Measurements from ENCODE around the gene MB21D2.

The MB21D2 gene

DNA sequence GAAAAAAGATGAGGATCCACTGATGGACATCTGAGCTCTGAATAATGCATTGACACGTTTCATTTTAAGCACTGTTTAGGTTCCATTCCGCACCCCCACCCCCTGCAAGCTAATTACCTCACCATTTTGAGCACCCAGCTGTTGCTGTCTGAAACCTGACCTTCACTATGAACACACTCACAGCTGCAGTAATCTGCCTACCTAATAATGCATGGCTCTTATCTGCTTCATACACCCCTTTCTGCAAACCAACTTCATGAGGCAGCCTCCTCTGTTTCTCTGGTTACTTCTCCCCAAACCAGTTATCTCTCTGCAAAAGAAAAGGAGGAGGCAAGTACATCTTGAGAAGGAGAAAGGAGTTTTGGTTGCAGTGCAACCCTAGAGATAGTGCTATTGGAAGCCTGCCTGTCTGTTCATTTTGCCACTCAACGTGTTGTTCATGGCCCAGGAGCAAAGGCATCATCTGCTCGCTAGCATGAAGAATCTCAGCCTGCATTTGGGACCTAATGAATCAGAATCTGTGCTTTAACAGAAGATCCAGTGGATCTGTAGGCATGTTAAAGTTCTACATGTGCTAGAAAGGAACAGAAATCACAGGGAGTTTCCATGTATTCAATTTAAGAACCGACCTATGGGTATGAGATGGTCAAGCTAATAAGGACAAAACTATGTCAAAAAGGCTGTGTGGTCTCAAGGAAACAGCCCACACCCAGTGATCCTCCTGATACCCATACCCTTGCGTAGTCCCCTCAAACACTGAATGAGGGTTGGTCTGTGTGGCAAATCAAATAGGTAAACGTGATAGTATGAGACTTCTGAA, 87.2 kb downstream of the MB21D2 start:
- no peak for DNase-seq

DNA sequence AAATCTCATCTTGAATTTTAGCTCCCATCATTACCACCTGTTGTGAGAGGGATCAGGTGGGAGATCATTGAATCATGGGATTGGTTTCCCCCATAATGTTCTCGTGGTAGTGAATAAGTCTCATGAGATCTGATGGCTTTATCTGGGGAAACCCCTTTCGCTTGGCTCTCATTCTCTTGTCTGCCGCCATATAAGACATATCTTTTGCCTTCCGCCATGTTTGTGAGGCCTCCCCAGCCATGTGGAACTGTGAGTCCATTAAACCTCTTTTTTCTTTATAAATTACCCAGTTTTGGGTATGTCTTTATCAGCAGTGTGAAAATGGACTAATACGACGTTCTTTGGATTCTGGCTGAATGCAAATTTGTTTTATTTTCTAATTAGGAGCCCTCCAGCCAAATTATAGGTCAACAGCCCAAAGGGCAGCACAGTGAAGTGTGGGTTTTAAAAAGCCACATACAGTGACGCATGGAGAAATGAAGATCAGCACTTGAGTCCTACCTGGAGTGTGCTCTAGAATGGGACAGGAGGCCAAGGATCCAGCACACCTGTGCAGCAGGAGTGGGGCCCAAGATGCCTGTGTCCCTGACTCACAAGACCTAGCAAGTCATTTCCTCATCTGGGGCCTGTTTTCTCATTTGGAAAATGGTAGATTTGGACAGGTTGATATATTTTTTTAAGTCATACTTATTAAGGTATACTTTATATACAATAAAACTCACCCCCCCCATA, 89.6 kb downstream of the MB21D2 start:
- DNase-seq, result no peak

DNA sequence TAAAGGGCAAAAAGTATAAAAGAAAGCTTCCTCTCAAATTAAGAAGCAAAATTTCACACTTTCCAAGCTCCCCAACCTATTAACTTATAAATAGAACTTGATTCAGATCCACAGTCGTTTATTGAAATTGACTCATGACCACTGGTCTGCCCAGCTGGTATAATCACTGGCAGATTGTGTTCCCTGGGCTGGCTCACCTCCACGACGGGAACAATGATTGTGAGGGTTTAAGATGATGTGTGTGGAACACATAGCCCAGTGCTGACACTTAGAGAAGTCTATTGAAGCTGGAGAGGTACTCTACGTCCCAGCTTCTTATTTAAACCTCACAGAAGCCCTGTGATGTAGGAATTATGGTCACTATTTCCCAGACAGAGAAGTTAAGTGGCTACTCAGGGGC, 90.4 kb downstream of the MB21D2 start:
- no peak for DNase-seq

DNA sequence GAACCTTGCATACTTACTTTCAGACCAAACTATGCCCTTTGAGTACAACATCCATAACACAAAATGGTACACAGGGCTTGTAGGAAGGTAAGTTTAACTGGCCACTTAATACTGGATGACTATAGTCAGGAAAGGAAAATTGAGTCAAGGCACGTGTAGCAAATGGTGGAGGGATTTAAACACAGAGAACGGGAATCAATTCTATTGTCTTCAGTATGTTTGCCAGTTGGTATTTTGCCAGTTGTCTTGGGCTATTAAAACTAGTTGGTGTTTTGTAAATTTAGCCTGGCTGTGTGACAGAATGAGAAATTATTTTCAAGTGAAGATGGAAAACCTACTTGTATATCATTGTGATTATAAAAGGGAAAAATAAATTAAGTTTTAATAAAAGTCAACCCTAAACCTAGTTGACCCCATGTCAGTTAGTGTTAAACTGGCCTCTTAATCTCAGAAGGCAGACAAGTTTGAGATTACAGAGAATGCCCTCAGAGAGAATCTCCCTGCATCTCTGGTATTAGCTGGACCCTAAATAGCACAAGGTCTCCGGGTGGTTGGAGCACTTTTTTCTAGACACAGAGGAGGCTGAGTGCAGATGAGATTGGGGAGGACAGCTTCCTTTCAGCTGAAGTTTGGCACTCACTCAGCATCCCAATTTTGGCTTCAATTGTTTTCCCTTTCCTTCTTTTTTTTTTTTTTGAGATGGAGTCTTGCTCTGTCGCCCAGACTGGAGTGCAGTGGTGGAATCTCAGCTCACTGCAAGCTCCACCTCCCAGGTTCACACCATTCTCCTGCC, 91.2 kb downstream of the MB21D2 start:
- no peak for DNase-seq

DNA sequence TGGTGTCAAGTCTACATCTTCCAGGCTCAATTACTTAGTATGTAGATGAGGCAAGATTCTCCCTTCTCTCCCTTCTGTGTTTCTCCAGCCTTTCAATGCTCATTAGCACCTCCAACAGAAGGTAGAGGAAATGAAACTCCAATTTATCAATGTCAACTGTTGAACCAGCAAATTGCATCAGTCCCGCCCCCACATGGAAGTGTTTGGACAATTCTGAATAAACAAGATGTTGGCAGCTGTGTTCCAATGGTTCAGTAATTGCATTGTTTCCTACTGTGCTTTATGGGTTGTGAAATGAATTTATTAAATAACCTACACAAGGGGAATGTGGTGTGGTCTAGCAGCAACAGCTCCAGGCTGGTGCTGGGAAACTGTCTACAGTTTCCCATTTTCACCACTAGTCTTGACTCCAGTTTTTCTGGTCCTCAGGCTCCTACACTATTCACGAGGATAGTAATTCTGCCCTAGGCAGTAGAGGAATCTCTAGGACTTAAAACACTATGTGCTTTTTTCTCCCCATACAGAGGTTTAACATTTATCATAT, 91.9 kb downstream of the MB21D2 start:
- DNase-seq, result no peak

DNA sequence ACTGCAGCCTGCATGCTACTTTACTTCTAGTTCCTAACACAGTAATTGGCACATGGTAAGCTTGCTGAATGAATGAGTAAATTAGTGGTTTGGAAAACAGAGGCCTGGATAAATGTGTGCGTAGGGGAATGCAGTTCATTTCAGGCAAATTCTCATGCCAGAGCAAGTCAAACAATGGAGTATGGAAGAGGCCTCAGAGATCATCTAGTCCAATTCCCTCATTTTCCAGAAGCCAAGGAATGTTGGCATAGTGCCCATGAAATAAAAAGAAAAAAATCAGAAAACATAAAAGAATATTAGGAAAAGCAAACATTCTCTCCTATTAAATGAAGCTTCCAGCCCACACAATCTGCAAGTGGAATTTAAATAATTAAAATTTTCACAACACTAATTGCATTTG, 92.4 kb downstream of the MB21D2 start:
- DNase-seq, result no peak

DNA sequence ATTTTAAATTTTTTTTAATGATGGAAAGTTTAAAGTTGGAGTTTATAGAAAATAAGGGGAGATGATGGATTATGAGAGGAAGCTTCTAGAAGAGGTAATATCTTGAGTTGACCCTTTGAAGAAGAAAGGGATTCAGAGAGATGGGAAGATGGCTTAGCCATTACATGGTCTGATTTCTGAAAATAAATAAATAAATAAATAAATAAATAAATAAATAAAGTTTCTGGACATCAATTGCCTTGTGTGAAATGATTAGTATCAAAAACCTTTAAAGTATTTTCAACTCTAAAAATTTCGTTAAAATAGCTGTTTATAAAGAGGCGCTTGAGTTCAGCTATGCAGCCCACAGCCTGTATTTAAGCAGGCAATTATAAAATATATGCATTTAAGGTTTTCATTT, 93.3 kb downstream of the MB21D2 start:
- DNase-seq, result no peak

DNA sequence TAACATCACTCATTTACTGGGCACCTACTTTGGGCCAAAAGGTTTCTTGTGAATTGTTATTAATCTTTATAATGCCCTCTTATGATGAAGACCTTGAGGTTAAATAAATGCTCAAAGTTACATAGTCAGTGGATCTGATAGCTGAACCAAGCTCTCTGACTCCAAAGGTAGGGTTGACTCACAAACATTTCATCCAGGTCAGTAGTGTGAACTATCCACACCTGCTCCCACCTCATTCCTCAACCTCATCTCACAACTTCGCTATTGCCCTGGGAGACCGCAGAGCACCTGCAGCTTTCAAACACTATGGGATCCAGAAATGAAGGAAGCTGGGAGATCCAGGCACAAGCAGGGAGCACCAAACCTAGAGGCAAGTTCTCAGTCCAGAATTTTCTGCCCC, 96.5 kb downstream of the MB21D2 start:
- DNase-seq, result no peak

DNA sequence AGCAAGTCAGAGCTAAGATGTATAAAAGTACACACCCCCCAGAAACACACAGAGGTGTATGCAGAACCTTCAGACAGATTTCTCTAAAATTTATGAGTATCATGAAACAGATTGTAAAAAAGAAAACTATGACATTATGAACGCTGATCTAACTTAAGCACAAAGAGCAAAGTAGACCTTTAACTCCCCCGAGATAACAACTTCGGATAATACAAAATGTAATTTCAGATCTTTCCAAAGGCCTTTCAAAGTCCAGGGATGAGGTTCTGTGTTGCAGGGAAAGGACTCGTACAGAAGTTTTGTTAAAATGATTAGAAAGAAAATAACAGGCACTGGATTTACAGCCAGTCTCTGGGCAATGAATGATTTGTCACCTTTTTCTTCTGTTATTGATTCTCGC, 97.5 kb downstream of the MB21D2 start:
- no peak for DNase-seq

DNA sequence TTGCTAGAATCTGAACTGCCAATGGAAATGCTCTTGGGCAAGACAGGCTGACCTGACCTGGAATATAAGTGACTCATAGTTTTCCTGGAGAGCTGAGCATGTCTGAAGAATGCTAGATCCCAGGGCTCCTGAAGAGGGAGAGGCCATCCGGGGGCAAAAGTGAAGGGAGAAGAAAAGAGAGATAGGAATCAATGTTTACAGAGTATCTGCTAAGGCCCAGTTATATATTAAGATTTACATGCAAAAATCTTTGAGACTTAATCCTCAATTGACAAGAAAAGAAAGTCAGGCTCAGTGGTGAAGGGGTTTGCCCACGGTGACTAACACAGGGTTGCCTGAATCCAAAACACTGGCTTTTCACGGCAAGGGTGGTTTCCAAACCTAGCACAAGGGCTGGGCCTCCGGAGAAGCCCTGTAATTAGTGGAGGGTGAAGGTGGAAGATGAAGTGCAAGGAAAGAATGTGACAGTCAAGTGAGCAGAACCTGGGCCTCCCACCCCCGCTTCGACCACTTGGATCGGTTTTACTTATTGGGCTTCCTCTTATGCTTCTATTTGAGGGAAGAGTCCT, 98.6 kb downstream of the MB21D2 start:
- DNase-seq, result peak; percentile 14

DNA sequence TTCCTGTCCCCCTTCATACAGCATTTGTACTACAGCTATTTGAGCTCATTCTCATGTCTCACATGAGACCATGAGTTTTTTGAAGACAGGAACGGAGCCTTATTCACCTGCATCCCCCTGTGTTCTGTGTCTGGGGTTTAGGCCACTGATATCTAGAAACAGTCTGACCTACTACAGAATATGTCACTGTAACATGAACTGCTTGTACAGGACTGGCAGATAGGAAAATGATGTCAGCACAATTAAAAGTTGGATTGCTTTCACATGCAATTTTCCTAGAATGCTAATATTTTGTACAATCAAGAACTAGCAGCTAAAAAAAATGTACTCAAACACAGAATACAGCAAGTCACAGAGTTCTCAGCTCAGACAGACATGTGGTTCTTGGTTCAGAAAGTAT, 99.5 kb downstream of the MB21D2 start:
- no peak for DNase-seq

DNA sequence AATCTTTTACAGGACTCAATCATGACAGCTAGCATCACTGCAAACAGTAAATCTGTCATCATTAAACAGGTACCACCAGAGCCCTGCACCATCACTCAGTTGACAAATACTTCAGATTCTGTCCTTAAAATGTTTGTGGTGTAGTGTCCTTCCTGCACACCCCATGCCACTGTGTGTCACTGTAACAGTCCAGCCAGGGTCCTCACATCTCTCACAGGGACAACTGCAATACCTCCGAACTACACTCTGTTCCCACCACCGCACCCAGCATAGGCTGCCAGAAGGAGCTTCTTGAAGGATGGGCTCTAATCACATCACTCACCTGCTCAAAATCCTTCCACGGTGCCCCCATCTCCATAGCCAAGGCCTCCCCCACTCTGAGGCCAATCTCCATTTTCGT, 100.2 kb downstream of the MB21D2 start:
- DNase-seq, result no peak

DNA sequence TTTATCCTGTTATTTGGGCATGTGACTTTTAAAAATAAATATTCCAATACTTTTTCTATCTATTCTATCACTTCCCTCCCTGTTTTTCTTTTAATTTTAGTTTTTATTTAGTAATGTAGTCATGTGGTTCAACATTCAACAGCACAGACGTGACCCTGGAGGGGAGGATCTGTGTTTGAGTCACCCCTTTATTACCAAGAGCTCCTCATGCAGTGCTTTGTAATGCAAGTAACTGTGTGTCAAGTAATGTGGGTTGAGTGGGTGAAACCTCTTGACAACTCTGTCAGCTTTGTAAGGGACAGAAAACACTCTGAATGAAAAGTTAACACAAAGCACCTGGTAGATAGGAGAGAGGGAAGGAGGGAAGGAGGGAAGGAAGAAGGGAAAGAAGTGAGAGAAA, 100.6 kb downstream of the MB21D2 start:
- DNase-seq, result no peak

DNA sequence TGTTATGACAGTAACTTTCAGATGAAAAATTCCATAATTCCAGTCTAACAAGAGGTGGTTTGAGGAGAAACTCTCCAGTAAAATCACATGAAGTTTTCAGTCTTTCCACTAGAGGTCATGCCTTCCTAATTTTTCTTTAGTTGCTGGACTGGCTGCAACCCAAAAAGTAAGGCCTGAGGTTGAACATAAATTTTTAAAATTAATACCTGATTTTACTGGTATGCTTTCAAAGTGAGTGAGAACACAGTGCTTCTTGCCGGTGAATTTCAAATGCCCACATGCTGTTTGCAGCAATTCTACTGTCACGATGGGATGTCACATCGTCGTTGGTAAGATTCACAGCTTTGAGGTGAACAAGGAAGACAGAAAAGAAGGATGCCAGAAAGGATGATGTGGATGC, 101.3 kb downstream of the MB21D2 start:
- DNase-seq, result no peak

DNA sequence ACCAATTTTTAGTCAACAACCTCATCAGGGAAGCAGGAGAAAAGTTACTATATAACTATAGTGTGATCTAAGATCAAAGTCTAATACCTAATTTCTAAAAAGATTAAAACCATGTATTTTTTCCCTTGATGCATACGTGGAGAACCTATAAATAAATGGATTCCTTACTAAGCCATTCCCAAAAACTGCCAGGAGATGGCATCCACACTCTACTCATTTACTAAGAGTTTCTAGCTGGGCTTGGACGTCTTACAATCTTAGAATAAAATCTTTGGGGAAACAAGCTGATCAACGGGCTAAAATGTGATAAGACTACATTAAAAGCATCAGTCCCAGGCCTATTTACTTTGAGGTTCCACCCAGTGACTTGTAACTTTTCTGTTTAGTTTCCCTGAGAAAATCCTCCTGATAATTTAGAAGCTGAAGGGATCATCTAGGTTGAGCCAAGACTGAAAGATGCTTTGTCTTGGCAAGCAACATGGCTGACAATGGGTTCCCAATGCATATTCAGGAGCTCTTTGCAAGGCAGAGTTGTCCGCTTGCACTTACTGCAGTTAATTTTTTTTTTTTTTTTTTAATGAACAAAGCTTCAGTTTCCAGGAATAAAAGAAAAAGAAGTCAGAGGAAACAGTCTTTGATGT, 104.8 kb downstream of the MB21D2 start:
- DNase-seq, result no peak

DNA sequence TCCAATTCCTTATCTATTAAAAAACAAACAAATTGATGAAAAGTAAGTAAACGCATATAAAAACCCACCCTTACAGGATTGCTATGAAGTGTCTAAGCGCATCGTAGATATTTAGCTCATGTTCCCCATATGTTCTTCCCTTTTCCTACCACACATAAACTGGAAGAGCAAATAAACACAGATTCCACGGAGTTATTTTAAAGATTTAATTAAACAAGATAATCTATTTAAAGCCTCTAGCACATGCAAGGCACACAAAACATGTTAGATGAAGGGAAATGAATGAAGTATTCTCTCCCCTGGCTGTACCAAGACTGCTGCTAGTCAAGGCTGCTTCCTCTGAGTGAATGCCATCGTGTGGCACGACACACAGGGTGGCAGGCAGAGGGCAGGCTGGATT, 111.9 kb downstream of the MB21D2 start:
- DNase-seq, result no peak

DNA sequence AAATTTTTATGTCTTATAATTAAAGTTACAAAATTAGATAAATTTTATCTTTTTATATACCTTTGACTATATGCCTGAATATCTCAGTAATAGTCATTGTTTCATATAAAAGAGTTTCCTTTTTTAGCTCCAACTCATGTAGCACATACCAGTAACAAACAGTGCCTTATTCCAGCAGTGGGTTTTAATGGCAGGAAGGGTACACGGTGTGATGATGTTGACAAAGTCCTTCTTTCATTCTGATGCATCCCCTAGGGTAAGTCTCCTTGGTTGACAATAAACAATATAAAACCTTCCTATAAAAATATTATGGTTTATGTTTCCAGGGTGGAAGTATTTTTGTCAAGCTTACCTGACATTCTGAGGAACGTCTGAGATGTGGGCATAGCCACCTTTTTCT, 113.2 kb downstream of the MB21D2 start:
- no peak for DNase-seq

DNA sequence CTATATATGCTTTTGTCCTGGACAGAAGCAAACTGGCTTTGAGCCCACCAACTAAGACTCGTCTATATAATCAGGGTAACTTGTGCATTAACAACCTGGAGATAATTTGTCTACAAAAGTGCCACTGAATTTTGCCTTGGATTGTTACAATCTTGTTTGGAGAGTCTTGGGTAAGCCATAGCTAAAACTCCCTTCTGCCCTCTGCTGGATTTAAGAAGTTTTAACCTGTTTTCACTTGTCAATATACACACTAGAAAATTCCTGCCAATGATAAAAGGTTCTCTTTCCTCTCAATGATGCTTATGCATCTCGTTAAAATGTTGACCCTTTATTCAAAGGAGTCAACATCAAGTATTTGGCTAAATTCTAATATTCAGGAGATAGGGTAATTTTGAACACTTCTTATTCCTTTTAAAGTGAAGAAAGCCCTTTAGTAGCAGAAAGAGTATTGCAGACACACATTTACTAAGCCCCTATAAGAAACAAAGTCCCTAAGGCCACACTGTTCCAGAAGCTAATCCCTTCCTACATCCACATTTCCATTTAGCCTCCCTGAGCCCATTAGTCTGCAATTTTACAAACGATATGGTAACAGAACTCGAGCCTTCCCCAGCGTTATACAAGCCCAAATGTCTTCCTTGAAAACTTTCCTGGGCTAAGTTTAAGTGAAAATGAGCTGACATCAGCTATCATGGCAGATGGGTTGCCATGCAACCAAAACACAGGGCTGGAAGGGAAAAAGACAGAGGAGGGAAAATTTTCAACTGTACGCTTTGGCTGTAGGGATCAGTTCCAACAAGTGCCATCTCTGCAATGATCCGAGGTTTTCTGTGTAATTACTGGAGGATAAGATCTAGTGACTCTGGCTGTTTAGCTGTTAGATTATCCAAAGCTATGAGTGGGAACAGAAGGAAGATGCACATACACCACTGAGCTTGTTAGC, 114.4 kb downstream of the MB21D2 start:
- DNase-seq, result no peak

DNA sequence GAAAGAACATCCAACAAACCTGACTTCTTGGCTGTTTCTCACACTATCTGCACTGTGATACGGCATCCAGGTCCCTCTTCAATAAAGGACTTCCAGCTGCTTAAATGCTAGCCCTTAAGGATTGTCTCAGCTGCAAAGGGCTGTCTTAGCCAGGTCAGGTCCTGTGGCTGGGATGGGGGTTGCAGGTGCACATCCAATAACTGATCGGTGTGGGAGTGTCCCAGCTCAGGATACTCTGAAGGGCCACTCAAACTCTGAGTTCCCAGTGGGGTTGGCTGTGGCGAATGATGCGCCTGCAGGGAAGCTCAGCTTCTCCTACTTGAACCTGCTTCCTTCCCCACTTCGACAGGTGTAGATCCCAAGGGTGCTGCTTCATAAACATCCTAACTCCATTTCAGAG, 115.7 kb downstream of the MB21D2 start:
- no peak for DNase-seq

DNA sequence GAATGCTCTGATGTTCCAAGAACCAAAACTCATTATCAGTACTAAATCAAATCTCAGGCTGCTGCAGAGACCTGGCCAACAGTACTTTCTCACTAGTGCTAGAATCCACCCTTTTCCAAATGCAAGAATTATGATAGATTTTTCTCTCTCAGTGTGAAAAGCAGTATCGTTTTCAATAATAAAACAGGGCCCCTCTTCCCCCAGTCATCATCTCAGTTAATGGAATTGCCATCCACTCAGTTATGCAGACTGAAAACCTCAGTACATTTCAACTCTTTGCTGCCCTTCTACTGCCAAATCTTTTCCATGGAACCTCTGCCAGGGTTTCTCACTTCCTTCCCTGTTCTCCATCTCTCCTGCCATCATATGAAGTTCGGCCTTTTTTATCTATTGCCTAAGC, 117.9 kb downstream of the MB21D2 start:
- DNase-seq, result no peak

DNA sequence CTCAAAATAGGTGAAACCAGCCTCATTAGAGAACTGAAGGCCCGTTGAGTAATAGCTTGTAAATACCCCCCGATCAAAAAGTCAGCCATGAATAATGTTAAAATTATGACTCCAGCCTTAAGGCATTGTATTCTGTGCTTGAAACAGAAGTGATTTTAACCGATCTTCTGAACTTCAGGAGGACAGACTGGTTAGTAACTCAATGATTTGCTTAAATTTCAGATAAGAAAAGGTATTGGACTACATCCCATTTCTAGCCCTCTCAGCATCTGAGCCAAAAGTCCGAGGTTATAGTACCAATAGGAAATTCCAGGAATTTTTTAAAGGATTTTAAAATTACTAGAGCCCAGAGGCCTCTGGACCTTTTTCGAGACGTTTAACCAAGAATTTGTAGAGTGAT, 122.6 kb downstream of the MB21D2 start:
- DNase-seq, result no peak

Measured in CD4-positive, alpha-beta T cell treated with Interleukin-17A for 4 hours (primary cell).